Measurements from ENCODE around the gene LY86.

GRCh38 chr6:6586167-6586566 is 2.4 kb upstream of the LY86 start:
- no peak for TF ChIP-seq CTCF (IDR thresholded peaks at IDR 0.05)
- no peak for TF ChIP-seq POLR2A (IDR thresholded peaks at IDR 0.05)
